ENCODE data around the gene TSPAN18.

Gene TSPAN18

DNA sequence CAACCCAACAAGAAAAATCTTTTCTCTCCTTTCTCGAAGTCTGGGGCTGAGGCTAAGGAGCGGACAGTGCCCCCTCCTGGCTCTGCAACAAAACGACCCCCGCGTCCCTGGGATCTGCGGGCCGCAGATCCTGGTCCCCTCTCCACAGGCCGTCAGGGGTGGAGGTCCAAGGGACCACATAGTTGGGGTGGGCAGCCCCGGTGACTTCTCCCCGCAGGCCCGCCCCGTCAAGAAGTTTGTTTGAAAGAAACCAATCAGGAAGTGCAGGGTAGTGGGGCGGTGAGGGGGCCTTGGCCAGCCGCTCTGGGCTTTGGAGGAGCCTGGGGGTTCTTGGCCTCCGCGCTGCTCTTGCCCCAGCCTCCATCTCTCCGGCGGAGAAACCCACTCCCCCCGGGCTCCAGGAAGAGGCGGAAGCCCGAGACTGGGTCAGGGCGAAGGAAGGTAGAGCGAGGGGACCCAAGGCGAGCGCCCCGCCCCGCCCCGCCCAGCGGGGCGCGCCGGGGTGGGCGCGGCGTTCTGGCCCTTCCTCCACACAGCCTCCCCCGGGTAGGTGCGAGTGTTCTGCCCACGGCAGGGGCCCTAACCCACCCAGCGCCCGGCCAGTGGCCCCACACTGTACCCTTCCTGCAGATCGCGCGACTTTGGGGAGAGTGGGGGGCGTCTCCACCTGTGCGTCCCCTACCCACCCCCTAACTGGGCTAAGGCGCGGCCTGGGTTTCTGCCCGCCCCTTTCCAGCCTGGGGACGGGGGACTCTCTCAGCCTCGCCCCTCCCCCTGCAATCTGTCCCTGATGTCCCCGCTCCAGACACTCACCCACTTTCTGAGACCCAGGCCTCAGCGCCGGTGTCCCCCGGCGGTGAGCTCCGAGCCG lies 222.6 kb downstream of the TSPAN18 start:
- no peak for DNase-seq

DNA sequence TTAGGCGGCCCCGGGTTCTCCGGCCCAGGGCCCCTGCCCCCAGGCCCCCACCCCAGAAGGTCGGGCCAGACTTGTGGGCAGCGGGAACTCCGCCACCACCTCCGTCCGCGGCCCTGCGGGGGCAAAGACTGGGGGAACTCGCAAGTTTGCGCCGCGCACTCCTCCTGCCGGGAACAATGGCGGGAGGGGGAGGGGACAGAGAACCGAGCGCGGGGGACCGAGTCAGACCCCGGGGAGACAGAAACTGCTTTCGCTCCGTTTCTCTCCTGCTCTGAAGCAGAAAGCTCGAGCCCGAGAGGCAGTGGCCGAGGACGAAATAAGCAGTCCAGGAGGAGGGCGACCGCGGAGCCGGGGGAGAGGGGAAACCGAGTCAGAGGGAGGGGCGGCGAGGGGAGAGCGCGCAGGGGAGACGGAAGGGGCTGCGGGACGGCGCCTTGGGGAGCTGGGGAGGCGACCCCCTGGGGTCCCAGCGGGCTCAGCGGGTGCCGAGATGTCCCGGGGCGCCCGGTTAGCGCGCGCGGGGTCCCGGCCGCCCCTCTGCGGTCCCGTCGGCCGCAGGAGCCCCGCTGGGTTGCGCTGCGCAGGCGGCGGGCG lies 223.4 kb downstream of the TSPAN18 start:
- no peak for DNase-seq

DNA sequence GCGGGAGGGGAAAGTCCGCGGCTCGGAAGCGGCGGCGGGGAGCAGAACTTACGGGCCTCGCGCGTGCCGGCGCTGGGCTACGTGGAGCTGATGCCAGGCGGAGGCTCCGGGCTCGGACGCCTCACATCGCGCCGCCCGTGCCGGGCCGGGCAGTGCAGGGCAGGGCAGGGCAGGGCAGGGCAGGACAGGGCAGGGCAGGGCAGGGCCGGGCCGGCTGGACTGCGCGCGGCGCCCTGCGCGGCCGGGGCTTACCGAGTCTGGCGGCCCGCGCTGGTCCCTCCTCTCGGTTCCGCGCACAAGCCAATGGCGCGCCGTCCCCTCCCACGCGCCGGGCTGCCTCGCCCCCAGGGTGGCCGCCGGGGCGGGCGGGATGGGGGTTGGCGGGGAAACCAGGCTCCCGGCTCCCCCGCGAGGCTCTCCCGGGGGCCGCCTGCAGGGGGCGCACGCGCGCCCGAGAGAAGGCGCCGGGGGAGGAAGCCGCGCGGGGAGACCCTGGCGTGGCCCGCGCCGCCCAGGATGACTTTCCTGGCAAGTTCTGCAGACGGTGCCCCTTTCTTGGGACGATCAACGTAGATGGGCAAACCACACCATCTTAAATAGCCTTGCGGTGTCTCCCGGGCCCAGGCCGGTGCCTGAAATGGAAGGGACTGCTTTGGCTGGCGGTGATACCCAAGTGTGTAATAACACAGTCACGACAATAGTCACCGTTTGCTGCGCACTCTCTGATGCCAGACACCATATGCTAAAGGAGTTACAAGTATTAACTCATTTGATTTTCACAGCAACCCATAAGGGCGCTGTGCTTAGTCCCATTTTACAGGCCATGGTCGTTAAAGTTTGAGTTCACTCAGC lies 224.1 kb downstream of the TSPAN18 start, which contains the start of gene TP53I11:
Gene TP53I11, minus strand, starts transcription at position 259 of the 852 bp plus-strand sequence. CDS start 12,548 bp downstream, outside the sequence.
- DNase-seq, result no peak

- DNase-seq, result no peak
Observed at GRCh38 chr11:44952082-44952481, 225.3 kb downstream of the TSPAN18 start.

DNA sequence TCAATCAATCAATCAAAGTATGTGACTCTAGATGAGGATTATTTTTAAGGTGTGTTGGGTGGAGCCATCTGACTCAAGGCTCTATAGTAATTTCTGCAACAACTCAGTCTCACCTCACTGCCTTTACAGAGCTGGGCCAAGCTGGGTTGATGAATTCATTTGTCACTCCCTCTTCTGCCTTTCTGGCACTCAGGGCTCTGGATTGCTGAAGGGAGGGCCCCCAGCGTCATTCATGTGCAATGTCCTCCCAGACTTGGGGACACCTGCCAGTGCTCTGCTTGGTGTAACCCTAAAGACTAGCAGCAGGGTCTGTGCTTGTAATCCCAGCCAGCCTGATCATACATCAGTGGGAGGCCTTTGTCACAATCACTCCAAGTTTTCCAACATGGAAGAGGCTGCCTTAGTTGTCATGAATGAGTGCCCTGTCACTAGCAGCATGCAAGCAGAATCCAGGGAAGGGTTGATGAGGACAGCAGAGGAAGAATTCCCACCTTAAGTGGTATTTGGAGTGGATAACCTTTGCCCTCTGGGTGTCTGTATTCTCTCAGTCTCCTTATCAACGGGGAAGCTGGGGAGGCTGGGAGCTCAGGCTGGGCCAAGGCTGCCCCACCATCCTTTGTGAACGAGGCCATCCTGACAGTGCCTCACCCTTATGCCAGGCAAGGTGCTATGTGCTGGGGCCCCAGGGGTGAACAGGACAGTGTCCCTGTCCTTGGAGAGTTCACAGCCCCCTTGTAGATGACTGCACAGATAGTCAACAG lies 225.9 kb downstream of the TSPAN18 start:
- no peak for DNase-seq

DNA sequence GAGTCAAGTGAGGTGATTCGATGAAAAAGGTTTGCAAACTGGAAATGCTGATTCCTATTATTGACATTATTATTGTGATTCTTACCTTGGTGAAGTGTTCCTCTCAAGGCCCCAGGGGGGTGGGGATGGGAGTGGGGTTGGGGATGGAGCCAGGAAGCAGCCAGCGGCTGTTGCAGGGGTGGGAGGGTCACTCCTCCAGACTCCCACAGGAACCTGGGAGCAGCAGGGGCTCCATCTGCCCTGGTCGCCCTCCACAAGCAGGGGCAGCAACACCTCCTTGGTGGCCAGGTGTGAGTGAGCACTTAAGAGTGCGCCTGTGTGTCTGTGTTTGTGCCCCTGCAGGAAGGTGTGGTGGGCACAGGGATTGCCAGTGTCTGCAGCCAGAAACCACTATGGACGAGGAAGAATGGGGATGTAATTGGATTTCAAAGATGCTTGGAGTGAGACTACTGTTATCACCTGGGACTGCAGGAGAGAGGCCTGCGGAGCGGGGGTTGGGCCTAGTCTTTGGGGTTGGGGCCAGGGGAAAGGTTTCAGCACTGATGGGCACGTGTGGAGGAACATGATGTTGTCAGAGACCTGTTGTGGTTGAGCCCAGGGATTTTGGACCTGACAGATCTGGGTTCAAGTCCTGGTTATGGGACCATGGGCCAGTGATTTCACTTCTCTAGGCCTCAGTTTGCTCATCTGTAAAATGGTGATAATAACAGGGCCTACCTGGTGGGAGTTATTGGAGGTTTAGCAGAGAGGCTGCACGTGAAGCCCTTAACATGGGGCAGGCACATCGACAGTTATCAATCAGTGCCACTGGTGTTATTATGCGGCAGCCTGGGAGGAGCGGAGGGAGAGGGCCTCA lies 227.5 kb downstream of the TSPAN18 start:
- DNase-seq, result no peak

GRCh38 chr11:44955015-44955738 lies 228.4 kb downstream of the TSPAN18 start:
- DNase-seq, result no peak

DNA sequence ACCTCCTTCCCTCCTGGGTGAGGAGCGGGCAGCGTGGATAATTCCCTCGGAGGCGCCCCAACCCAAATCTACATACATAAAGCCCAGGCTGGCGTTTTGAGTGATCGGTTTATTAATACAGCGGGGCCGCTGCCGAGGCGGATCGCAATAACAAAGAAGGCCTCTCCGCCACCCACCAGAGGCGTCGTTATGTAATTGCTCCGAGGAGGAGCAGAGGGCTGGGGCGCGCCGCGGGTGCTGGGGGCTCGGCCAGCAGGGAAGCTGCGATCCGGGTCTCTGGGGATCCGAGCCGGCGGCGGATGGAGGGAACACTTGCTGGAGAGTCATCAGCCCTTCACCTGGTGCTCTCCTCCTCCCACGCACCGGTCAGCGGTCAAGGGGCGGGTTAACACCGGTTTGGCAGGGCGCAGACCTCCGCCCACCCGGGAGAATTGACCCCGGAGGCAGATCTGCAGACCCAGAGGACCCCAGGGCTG lies 230.3 kb downstream of the TSPAN18 start:
- no peak for DNase-seq

- DNase-seq, result no peak
Observed at GRCh38 chr11:44957776-44958564, 231.2 kb downstream of the TSPAN18 start.

GRCh38 chr11:44959064-44959463 lies 232.3 kb downstream of the TSPAN18 start:
- no peak for DNase-seq

- no peak for DNase-seq
Observed at GRCh38 chr11:44960200-44960845, 233.6 kb downstream of the TSPAN18 start.

GRCh38 chr11:44962464-44962863 lies 235.7 kb downstream of the TSPAN18 start:
- no peak for DNase-seq

GRCh38 chr11:44963136-44963535 lies 236.4 kb downstream of the TSPAN18 start:
- DNase-seq, result no peak

GRCh38 chr11:44963948-44964347 lies 237.2 kb downstream of the TSPAN18 start:
- DNase-seq, result no peak

GRCh38 chr11:44964526-44965209 lies 237.9 kb downstream of the TSPAN18 start:
- DNase-seq, result no peak

DNA sequence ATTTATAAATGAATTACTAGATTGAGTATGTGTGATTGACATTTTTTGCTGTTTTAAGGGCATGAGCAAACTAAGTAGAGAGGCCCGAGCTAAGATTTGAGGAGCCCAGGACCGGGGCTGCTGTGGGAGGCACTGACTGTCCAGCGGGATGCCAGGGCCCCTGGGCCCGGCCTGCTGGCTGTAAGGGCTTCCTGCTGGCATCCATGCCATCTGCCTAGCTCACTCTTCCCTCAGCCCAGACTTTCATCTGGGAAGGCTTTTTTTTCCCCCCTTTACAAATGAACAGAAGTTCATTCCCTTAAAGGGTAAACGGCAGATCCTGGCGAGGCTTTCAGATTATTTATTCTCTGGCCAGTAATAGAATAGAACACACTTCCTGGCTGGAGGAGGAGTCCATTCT lies 239.9 kb downstream of the TSPAN18 start:
- no peak for DNase-seq

DNA sequence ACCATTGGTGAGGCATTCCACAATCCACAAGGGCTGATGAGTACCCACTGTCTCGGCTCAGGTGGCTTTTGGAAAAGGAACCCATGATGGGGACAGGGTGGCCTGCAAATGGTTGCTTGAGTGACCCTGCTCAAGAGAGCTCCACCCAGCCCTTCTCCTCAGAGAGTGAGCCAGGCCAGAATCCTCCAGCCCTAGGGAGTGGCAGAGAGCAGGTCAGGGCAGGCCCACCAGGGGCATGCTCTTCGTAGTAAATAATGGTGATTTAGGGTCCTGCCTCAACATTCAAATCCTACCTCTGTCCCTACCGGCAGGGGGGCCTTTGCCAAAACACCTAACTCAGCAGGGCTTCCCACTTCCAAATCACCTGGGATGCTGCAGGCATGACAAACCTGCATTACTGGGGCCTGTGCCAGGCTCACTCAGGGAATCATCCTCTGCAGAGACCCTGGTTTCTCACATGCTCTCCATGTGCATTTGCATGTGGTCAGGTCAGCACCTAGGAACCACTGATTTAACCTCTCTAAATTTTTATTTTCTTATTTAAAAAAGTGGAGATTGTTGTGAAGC lies 241.3 kb downstream of the TSPAN18 start:
- DNase-seq, result no peak

GRCh38 chr11:44968510-44968909 lies 241.7 kb downstream of the TSPAN18 start:
- DNase-seq, result no peak
